ENCODE results near the gene C16orf46. TPM values are rescaled to one million over a fixed set of nuclear protein-coding genes. Genes with fewer than 3 reads are reported as not detected.

C16orf46 gene
- total RNA-seq, 2 experiments from 2014 or later: 0.36 to 0.39 TPM

Other genes starting within 250 kb of the C16orf46 start
- 100 to 1,000 TPM; 126 to 131 TPM for gene CMC2, start 70.4 kb downstream of the C16orf46 start, total RNA-seq
- 10 to 100 TPM; 62.5 to 70.3 TPM for gene CENPN, start 70.0 kb downstream of the C16orf46 start, total RNA-seq
- 10 to 100 TPM; 24.5 to 27.7 TPM for gene ATMIN, start 41.4 kb downstream of the C16orf46 start, total RNA-seq
- 10 to 100 TPM; 31.7 to 33.6 TPM for gene GCSH, start 19.2 kb upstream of the C16orf46 start, total RNA-seq
- gene BCO1, start 161.5 kb upstream of the C16orf46 start, total RNA-seq: not detected
- gene GAN, start 237.7 kb upstream of the C16orf46 start, total RNA-seq: 10 to 100 TPM in 1 of 2 experiments, 1 to 10 TPM in 1; 10.0 to 10.7 TPM